CD14-positive monocyte (primary cell): Measurements from ENCODE around the gene CACNA2D2. TPM values are rescaled to one million over a fixed set of nuclear protein-coding genes. Genes with fewer than 3 reads are reported as not detected.
A peak's percentile ranks its signal among the peaks of the same experiment; 100 is the strongest.

Source experiments
- DNase-seq, 3 donors: peaks; one replicate each; pipeline ENCODE4 v3.0.0-alpha.2; 2011 to 2022
- H2AFZ ChIP-seq: 2 replicates; pipeline ENCODE4 v1.6.0; 2012; ENCODE audit warnings: mild to moderate bottlenecking, low read depth, low read length, inconsistent platforms; ENCODE audit not compliant: insufficient read depth, poor library complexity, severe bottlenecking
- H3K27ac ChIP-seq, 2 donors: 1 replicate in 1 of 2; 2 replicates in 1 of 2; pipeline ENCODE4 v1.5.1; 2012 to 2013; ENCODE audit warnings: low read length in 2 of 2, control low read depth in 1 of 2, inconsistent platforms in 1 of 2, low read depth in 1 of 2, mild to moderate bottlenecking in 1 of 2
- H3K27me3 ChIP-seq, 2 donors: one replicate each; pipeline versions ENCODE4 v1.6.0 to v1.6.1; 2011 to 2013; ENCODE audit warnings: low read length in 2 of 2; ENCODE audit not compliant: control insufficient read depth in 2 of 2, insufficient read depth in 2 of 2
- H3K36me3 ChIP-seq, 2 donors: replicated peaks in 1 of 2; 1 replicate in 1 of 2; 2 replicates in 1 of 2; pipeline versions ENCODE4 v1.5.1 to v1.6.1; 2012 to 2013; ENCODE audit warnings: low read length in 2 of 2, control low read depth in 1 of 2, inconsistent platforms in 1 of 2, mild to moderate bottlenecking in 1 of 2; ENCODE audit not compliant: insufficient read depth in 2 of 2, control insufficient read depth in 1 of 2
- H3K4me1 ChIP-seq, 2 donors: 1 replicate in 1 of 2; 2 replicates in 1 of 2; pipeline versions ENCODE4 v1.5.1 to v1.6.1; 2012 to 2013; ENCODE audit warnings: low read length in 2 of 2, control low read depth in 1 of 2, inconsistent platforms in 1 of 2, mild to moderate bottlenecking in 1 of 2, moderate library complexity in 1 of 2; ENCODE audit not compliant: insufficient read depth in 2 of 2, control insufficient read depth in 1 of 2
- H3K4me2 ChIP-seq: replicated peaks from 2 replicates; pipeline ENCODE3; 2012; ENCODE audit warnings: low read length, moderate library complexity, mild to moderate bottlenecking; ENCODE audit not compliant: poor library complexity, severe bottlenecking; ENCODE audit errors: extremely low read depth
- H3K4me3 ChIP-seq, 3 experiments: fragments of 200-600 bp in 1 of 3; sonication (generic) in 1 of 3; replicated peaks in 1 of 3; 1 replicate in 2 of 3; 2 replicates in 1 of 3; pipeline ENCODE4 v1.5.1; 2011 to 2013; ENCODE audit warnings: low read length in 3 of 3, mild to moderate bottlenecking in 3 of 3, control low read depth in 2 of 3, low read depth in 2 of 3, inconsistent platforms in 1 of 3, moderate library complexity in 1 of 3
- H3K79me2 ChIP-seq: 2 replicates; pipeline ENCODE4 v1.6.0; 2012; ENCODE audit warnings: mild to moderate bottlenecking, control low read depth, inconsistent platforms, low read length, moderate library complexity; ENCODE audit not compliant: insufficient read depth
- H3K9ac ChIP-seq: 2 replicates; pipeline ENCODE4 v1.6.0; 2017; ENCODE audit warnings: low read length, mild to moderate bottlenecking; ENCODE audit not compliant: insufficient read depth, poor library complexity, severe bottlenecking
- H3K9me3 ChIP-seq, 2 donors: replicated peaks in 1 of 2; 1 replicate in 1 of 2; 2 replicates in 1 of 2; pipeline versions ENCODE4 v1.5.1 to v1.6.1; 2012 to 2013; ENCODE audit warnings: low read length in 2 of 2, control low read depth in 1 of 2; ENCODE audit not compliant: control insufficient read depth in 1 of 2, insufficient read depth in 1 of 2
- H4K20me1 ChIP-seq: 2 replicates; pipeline ENCODE4 v1.6.0; 2012; ENCODE audit warnings: mild to moderate bottlenecking, low read length, control low read depth, moderate library complexity; ENCODE audit not compliant: insufficient read depth
- H3K27ac Mint-ChIP-seq, 7 donors: one replicate each; pipeline ENCODE4 v1.8.0; 2020; ENCODE audit warnings: mild to moderate bottlenecking in 7 of 7, mixed read lengths in 7 of 7, moderate library complexity in 6 of 7, inconsistent platforms in 2 of 7
- H3K27me3 Mint-ChIP-seq, 3 donors: one replicate each; pipeline ENCODE4 v1.8.0; 2021 to 2022; ENCODE audit warnings: low read depth in 3 of 3, mild to moderate bottlenecking in 3 of 3, mixed read lengths in 3 of 3, moderate library complexity in 3 of 3, inconsistent platforms in 1 of 3
- H3K36me3 Mint-ChIP-seq, 2 donors: one replicate each; pipeline ENCODE4 v1.8.0; 2020; ENCODE audit warnings: mixed read lengths in 2 of 2, inconsistent platforms in 1 of 2, mild to moderate bottlenecking in 1 of 2
- H3K4me1 Mint-ChIP-seq: one replicate; pipeline ENCODE4 v1.8.0; 2020; ENCODE audit warnings: mild to moderate bottlenecking, mixed read lengths
- H3K4me3 Mint-ChIP-seq, 2 donors: one replicate each; pipeline ENCODE4 v1.8.0; 2020; ENCODE audit warnings: mild to moderate bottlenecking in 2 of 2, mixed read lengths in 2 of 2, moderate library complexity in 1 of 2
- H3K9me3 Mint-ChIP-seq, 7 donors: one replicate each; pipeline ENCODE4 v1.8.0; 2020 to 2022; ENCODE audit warnings: mixed read lengths in 7 of 7, mild to moderate bottlenecking in 6 of 7, moderate library complexity in 6 of 7, inconsistent platforms in 2 of 7
- CTCF ChIP-seq: fragments of 200-600 bp; IDR thresholded peaks from one replicate; pipeline ENCODE4 v1.8.0; 2022; ENCODE audit warnings: antibody characterized with exemption, mild to moderate bottlenecking
- WGBS: methylation state at CpG from one replicate; pipeline ENCODE4 v1.1.5; 2013; ENCODE audit warnings: missing lambda C conversion rate; ENCODE audit not compliant: insufficient coverage; 5-methylcytosine and 5-hydroxymethylcytosine counted together
- intact Hi-C, 2 donors: fragments of 100-400 bp; cut with micrococcal nuclease; formaldehyde crosslinking; loops; one replicate each; pipeline versions ENCODE4 v1.15.0 to v1.15.1; 2023
- polyA plus RNA-seq, 3 donors: library from polyadenylated mRNA; depleted of rRNA in 1 of 3; unstranded in 2 of 3; stranded (reverse) in 1 of 3; fragments of 300-500 nt in 2 of 3; fragments of >200 nt in 1 of 3; fragmentation: Illumina TruSeq in 2 of 3; gene quantifications; 1 replicate in 2 of 3; 2 replicates in 1 of 3; pipeline ENCODE4 v1.2.3, GENCODE V29; 2012 to 2021
- small RNA-seq: library from RNA; depleted of rRNA; stranded (forward); fragments of <200 nt; gene quantifications from one replicate; pipeline ENCODE3, GENCODE V24; 2012; ENCODE audit warnings: low read depth; ENCODE audit not compliant: insufficient read length

Gene CACNA2D2
- polyA plus RNA-seq, 3 donors: 0.09 to 0.16 TPM; not detected in 1

- peaks cover 24 to 33% of the 10 kb centered on the region in 2 donors for H3K36me3 Mint-ChIP-seq
- no peaks in the 10 kb centered on the region for H3K9me3 ChIP-seq
- H3K9me3 Mint-ChIP-seq: peaks cover 0 to 4% (median 0%) of the 10 kb centered on the region in 7 donors
- H3K4me3 ChIP-seq: no peak overlapping the region
- no CpG with 5 or more reads among the region's 4 CpGs for WGBS
- no peak for DNase-seq
- no peak overlapping the region for H2AFZ ChIP-seq
- H3K4me1 Mint-ChIP-seq: peaks cover 38% of the 10 kb centered on the region
- intact Hi-C loops: no loop called here
- peaks cover 0 to 5% (median 0%) of the 10 kb centered on the region in 3 donors for H3K27me3 Mint-ChIP-seq
- no peak overlapping the region for H3K9ac ChIP-seq
- TF ChIP-seq CTCF: no peak
- no peaks in the 10 kb centered on the region for H3K27me3 ChIP-seq
- H3K27ac Mint-ChIP-seq: no peak overlapping the region
- no peak overlapping the region for H3K4me2 ChIP-seq
- peaks cover 14% of the 10 kb centered on the region for H3K79me2 ChIP-seq
- H3K4me1 ChIP-seq: peaks cover 27 to 35% of the 10 kb centered on the region in 2 donors
- H3K27ac ChIP-seq: no peak overlapping the region
- H3K36me3 ChIP-seq: peaks cover 0 to 27% of the 10 kb centered on the region in 2 donors
- no peak overlapping the region for H3K4me3 Mint-ChIP-seq
- H4K20me1 ChIP-seq: no peaks in the 10 kb centered on the region
These were observed 188.6 kb downstream of the CACNA2D2 start for GRCh38 chr3:50314816-50315215.

GRCh38 chr3:50314342-50314741 is 189.1 kb downstream of the CACNA2D2 start:
- Mint-ChIP-seq H3K4me3 (no peak overlapping the region), H3K4me1 (peaks cover 33% of the 10 kb centered on the region), H3K36me3 (peaks cover 22 to 34% of the 10 kb centered on the region in 2 donors), H3K27ac (peak overlapping the region in 2 of 7 donors; percentile 57 to 75), H3K27me3 (peaks cover 0 to 4% (median 0%) of the 10 kb centered on the region in 3 donors), H3K9me3 (peaks cover 0 to 5% (median 0%) of the 10 kb centered on the region in 7 donors)
- Histone ChIP-seq H3K79me2 (peaks cover 11% of the 10 kb centered on the region), H3K9ac (no peak overlapping the region), H3K9me3 (no peaks in the 10 kb centered on the region), H3K27ac (no peak overlapping the region), H3K36me3 (peaks cover 0 to 23% of the 10 kb centered on the region in 2 donors), H4K20me1 (no peaks in the 10 kb centered on the region), H3K4me2 (no peak overlapping the region), H3K4me1 (peaks cover 23 to 30% of the 10 kb centered on the region in 2 donors), H2AFZ (no peak overlapping the region), H3K27me3 (no peaks in the 10 kb centered on the region), H3K4me3 (no peak overlapping the region)
- TF ChIP-seq CTCF: no peak
- 73% methylated on average over 1 of the region's 3 CpGs for WGBS
- no peak for DNase-seq
- intact Hi-C loops: no loop called here

Small RNA genes within 50 kb of the gene (small RNA-seq; reads per million reads assigned to genes)
- 2.8 reads per million, percentile 19 among the genes with 10 or more reads in this experiment for gene RNA5SP131

Other genes with a start within 250 kb of the CACNA2D2 start
- under 1 TPM in 1 of 3 donors, not detected in 2; 0.56 TPM for gene SEMA3B, start 234.5 kb downstream of the CACNA2D2 start, polyA plus RNA-seq
- not detected for gene LSMEM2, start 224.5 kb downstream of the CACNA2D2 start, polyA plus RNA-seq
- gene IFRD2, start 211.2 kb downstream of the CACNA2D2 start, polyA plus RNA-seq: 10 to 100 TPM; 17.1 to 35.1 (median 23.3) TPM
- 1 to 10 TPM; 3.4 to 5.8 (median 4.9) TPM for gene HYAL3, start 204.2 kb downstream of the CACNA2D2 start, polyA plus RNA-seq
- gene NAA80, start 204.2 kb downstream of the CACNA2D2 start, polyA plus RNA-seq: 10 to 100 TPM in 1 of 3 donors, 1 to 10 TPM in 2; 2.3 to 21.3 (median 4.6) TPM
- under 1 TPM in 1 of 3 donors, not detected in 2; 0.57 TPM for gene HYAL1, start 200.1 kb downstream of the CACNA2D2 start, polyA plus RNA-seq
- 10 to 100 TPM; 18.3 to 25.8 (median 18.9) TPM for gene HYAL2, start 180.9 kb downstream of the CACNA2D2 start, polyA plus RNA-seq
- gene TUSC2, start 175.4 kb downstream of the CACNA2D2 start, polyA plus RNA-seq: 10 to 100 TPM; 22.6 to 55.7 (median 47.0) TPM
- gene RASSF1, start 162.8 kb downstream of the CACNA2D2 start, polyA plus RNA-seq: 100 to 1,000 TPM in 1 of 3 donors, 10 to 100 TPM in 2; 16.0 to 229 (median 24.0) TPM
- 1 to 10 TPM in 1 of 3 donors, under 1 TPM in 2; 0.12 to 1.7 (median 0.19) TPM for gene ZMYND10, start 157.9 kb downstream of the CACNA2D2 start, polyA plus RNA-seq
- 10 to 100 TPM; 20.9 to 37.9 (median 23.5) TPM for gene NPRL2, start 152.9 kb downstream of the CACNA2D2 start, polyA plus RNA-seq
- 10 to 100 TPM; 78.9 to 94.0 (median 82.5) TPM for gene CYB561D2, start 152.8 kb downstream of the CACNA2D2 start, polyA plus RNA-seq
- 10 to 100 TPM; 14.5 to 36.2 (median 32.9) TPM for gene TMEM115, start 144.1 kb downstream of the CACNA2D2 start, polyA plus RNA-seq
- gene C3orf18, start 64.1 kb upstream of the CACNA2D2 start, polyA plus RNA-seq: 1 to 10 TPM in 1 of 3 donors, under 1 TPM in 2; 0.18 to 1.5 (median 0.76) TPM
- gene HEMK1, start 65.9 kb upstream of the CACNA2D2 start, polyA plus RNA-seq: 10 to 100 TPM; 10.1 to 14.0 (median 12.1) TPM
- gene CISH, start 108.1 kb upstream of the CACNA2D2 start, polyA plus RNA-seq: 10 to 100 TPM in 1 of 3 donors, 1 to 10 TPM in 2; 2.9 to 20.1 (median 6.2) TPM
- 100 to 1,000 TPM; 173 to 252 (median 201) TPM for gene MAPKAPK3, start 113.5 kb upstream of the CACNA2D2 start, polyA plus RNA-seq
- gene DOCK3, start 171.3 kb upstream of the CACNA2D2 start, polyA plus RNA-seq: under 1 TPM in 2 of 3 donors, not detected in 1; 0.03 TPM